HepG2 (cell line): ENCODE results near the gene EFNA2. TPM values are rescaled to one million over a fixed set of nuclear protein-coding genes. Genes with fewer than 3 reads are reported as not detected.
A peak's percentile ranks its signal among the peaks of the same experiment; 100 is the strongest.

Experiments
- ATAC-seq: fragments of 200-7000 bp; cut with Tn5 transposase; 3 replicates; pipeline ENCODE4 v1.9.1; 2020; ENCODE audit warnings: mild to moderate bottlenecking, moderate library complexity
- BruUV-seq: library from RNA; stranded (reverse); fragments of 400-500 nt; replicated peaks from 2 replicates; lab custom pipeline; 2021; lab: Mats Ljungman, UMichigan
- CTCF ChIA-PET: fragments of 300-600 bp; formaldehyde crosslinking; extraction: SDS; loops from one replicate; lab custom pipeline; 2021; ENCODE audit warnings: low total read pairs, inconsistent platforms, low intra/inter-chr PET ratio; lab: Yijun Ruan, JAX
- POLR2A ChIA-PET: fragments of 350-600 bp; sonication (Branson Sonifier 250); formaldehyde crosslinking; loops from one replicate; lab custom pipeline; 2020; ENCODE audit warnings: antibody characterized with exemption, inconsistent platforms; lab: Yijun Ruan, JAX
- DNase-seq: peaks from one replicate; pipeline ENCODE4 v3.0.0-alpha.2; 2015; ENCODE audit warnings: low spot score
- FAIRE-seq: peaks from 3 replicates; lab custom pipeline; 2011; peaks lifted over from hg19 to GRCh38; lab: Jason Lieb, UNC
- H2AFZ ChIP-seq: one replicate; pipeline ENCODE4 v1.6.1; 2011; ENCODE audit warnings: low read length, inconsistent platforms
- H3K27ac ChIP-seq: fragments of 300-600 bp; 3 replicates; pipeline ENCODE4 v1.8.0; 2011; ENCODE audit warnings: mixed run types, mild to moderate bottlenecking, mixed read lengths, low read length, inconsistent platforms; ENCODE audit not compliant: insufficient read depth; ENCODE audit errors: extremely low read length
- H3K27me3 ChIP-seq, 2 experiments: fragments of 200-600 bp in 1 of 2; 2 replicates in 1 of 2; 3 replicates in 1 of 2; pipeline versions ENCODE4 v1.6.0 to v1.8.0; 2011; ENCODE audit warnings: low read length in 2 of 2, mild to moderate bottlenecking in 2 of 2, moderate library complexity in 2 of 2, inconsistent platforms in 1 of 2; ENCODE audit not compliant: insufficient read depth in 2 of 2, control insufficient read depth in 1 of 2
- H3K36me3 ChIP-seq, 2 experiments: fragments of 200-600 bp in 1 of 2; replicated peaks in 1 of 2; 2 replicates in 1 of 2; 3 replicates in 1 of 2; pipeline versions ENCODE4 v1.5.1 to v1.8.0; 2011; ENCODE audit warnings: low read length in 2 of 2, inconsistent platforms in 1 of 2; ENCODE audit not compliant: insufficient read depth in 2 of 2, control insufficient read depth in 1 of 2
- H3K4me1 ChIP-seq: 2 replicates; pipeline ENCODE4 v1.5.1; 2012; ENCODE audit warnings: low read length, inconsistent platforms; ENCODE audit not compliant: insufficient read depth
- H3K4me2 ChIP-seq: 2 replicates; pipeline ENCODE4 v1.6.0; 2011; ENCODE audit warnings: low read depth, low read length, inconsistent platforms
- H3K4me3 ChIP-seq, 3 experiments: fragments of 200-600 bp in 1 of 3; sonication (generic), shearing (Covaris generic) in 1 of 3; replicated peaks in 1 of 3; 2 replicates each; pipeline ENCODE4 v1.5.1; 2011 to 2016; ENCODE audit warnings: low read length in 3 of 3, inconsistent platforms in 2 of 3, low read depth in 2 of 3, mild to moderate bottlenecking in 2 of 3, control low read depth in 1 of 3, mixed read lengths in 1 of 3; ENCODE audit not compliant: insufficient read depth in 1 of 3
- H3K79me2 ChIP-seq: one replicate; pipeline ENCODE4 v1.6.1; 2011; ENCODE audit warnings: low read length, inconsistent platforms; ENCODE audit not compliant: insufficient read depth
- H3K9ac ChIP-seq: 2 replicates; pipeline ENCODE4 v1.6.0; 2011; ENCODE audit warnings: mild to moderate bottlenecking, low read depth, low read length, inconsistent platforms; ENCODE audit not compliant: insufficient read depth
- H3K9me3 ChIP-seq: 2 replicates; pipeline ENCODE4 v1.5.1; 2012; ENCODE audit warnings: mild to moderate bottlenecking, low read length
- H4K20me1 ChIP-seq: 2 replicates; pipeline ENCODE4 v1.6.0; 2011; ENCODE audit warnings: inconsistent platforms, mild to moderate bottlenecking, low read length, moderate library complexity; ENCODE audit not compliant: insufficient read depth
- HMG20B ChIP-seq: conservative IDR thresholded peaks from 2 replicates; pipeline ENCODE4 v1.6.1; 2016; ENCODE audit warnings: missing genetic modification reagents, missing compliant biosample characterization
- LCORL ChIP-seq, 2 experiments: fragments of 450-650 bp in 1 of 2; sonication (generic) in 1 of 2; formaldehyde crosslinking in 1 of 2; IDR thresholded peaks; 2 replicates each; pipeline versions ENCODE4 v1.5.0 to v1.6.1; 2017 to 2020; ENCODE audit warnings: antibody characterized with exemption in 1 of 2, missing genetic modification reagents in 1 of 2
- YY1 ChIP-seq: IDR thresholded peaks from 2 replicates; pipeline ENCODE4 v1.6.1; 2011; ENCODE audit warnings: low read length, low read depth, moderate library complexity, mild to moderate bottlenecking; ENCODE audit not compliant: insufficient read depth, insufficient replicate concordance
- ZFX ChIP-seq: sonication (generic); formaldehyde crosslinking; IDR thresholded peaks from 2 replicates; pipeline ENCODE4 v1.4.0; 2020; ENCODE audit warnings: mild to moderate bottlenecking, low read depth, missing genetic modification reagents, moderate library complexity
- ZNF138 ChIP-seq: sonication (generic); formaldehyde crosslinking; IDR thresholded peaks from 2 replicates; pipeline ENCODE4 v1.5.0; 2020; ENCODE audit warnings: mild to moderate bottlenecking, low read depth, missing genetic modification reagents
- ZNF143 ChIP-seq: sonication (generic); formaldehyde crosslinking; IDR thresholded peaks from 2 replicates; pipeline ENCODE4 v1.4.0; 2020; ENCODE audit warnings: missing genetic modification reagents
- ZNF274 ChIP-seq: sonication (generic); formaldehyde crosslinking; IDR thresholded peaks from 2 replicates; pipeline ENCODE4 v1.5.1; 2020; ENCODE audit warnings: mild to moderate bottlenecking, missing genetic modification reagents
- ZNF317 ChIP-seq: sonication (generic); formaldehyde crosslinking; IDR thresholded peaks from 2 replicates; pipeline ENCODE4 v1.5.0; 2020; ENCODE audit warnings: mild to moderate bottlenecking, missing genetic modification reagents
- ZNF343 ChIP-seq: sonication (generic); formaldehyde crosslinking; IDR thresholded peaks from 2 replicates; pipeline ENCODE4 v1.4.0; 2020; ENCODE audit warnings: mild to moderate bottlenecking, missing genetic modification reagents
- ZNF460 ChIP-seq: sonication (generic); formaldehyde crosslinking; IDR thresholded peaks from 2 replicates; pipeline ENCODE4 v1.5.1; 2020; ENCODE audit warnings: missing genetic modification reagents, mild to moderate bottlenecking, borderline replicate concordance
- ZNF614 ChIP-seq: IDR thresholded peaks from 2 replicates; pipeline ENCODE4 v1.6.1; 2018; ENCODE audit warnings: missing biosample characterization, missing genetic modification reagents, inconsistent platforms, borderline replicate concordance
- WGBS: methylation state at CpG from one replicate; pipeline ENCODE4 v1.1.6; 2017; ENCODE audit warnings: low lambda C conversion rate; 5-methylcytosine and 5-hydroxymethylcytosine counted together
- in situ Hi-C: cut with HindIII; loops from 2 replicates; pipeline ENCODE4 v1.10.0; 2017; ENCODE audit warnings: low pct_unique_long_range_greater_than_20kb; ENCODE audit not compliant: extremely low pct_ligation_motif_present
- intact Hi-C: fragments of 100-400 bp; cut with micrococcal nuclease; formaldehyde crosslinking; loops from one replicate; pipeline ENCODE4 v1.10.0; 2022; ENCODE audit not compliant: unreplicated experiment
- polyA plus RNA-seq, 8 experiments: library from polyadenylated mRNA; depleted of rRNA in 3 of 8; stranded (reverse) in 7 of 8; unstranded in 1 of 8; fragments of >200 nt; fragmentation: Illumina TruSeq in 4 of 8; extraction: Trizol in 4 of 8; gene quantifications; 2 replicates each; pipeline versions ENCODE4 v1.2.1 to v1.2.3, GENCODE V29; 2011 to 2016; ENCODE audit warnings: low read depth in 4 of 8, missing spikeins in 1 of 8, mixed read lengths in 1 of 8; ENCODE audit not compliant: insufficient read depth in 1 of 8
- total RNA-seq, 5 experiments: library from RNA; depleted of rRNA; stranded (reverse); fragments of >200 nt; fragmentation: Illumina TruSeq; extraction: Trizol; gene quantifications; 2 replicates each; pipeline ENCODE4 v1.2.3, GENCODE V29; 2016; ENCODE audit warnings: low read depth in 1 of 5
- TF ChIP-seq, protein P1 (sequence below): sonication (generic); formaldehyde crosslinking; IDR thresholded peaks from 2 replicates; pipeline ENCODE4 v1.4.0; 2020; ENCODE audit warnings: missing genetic modification reagents
- TF ChIP-seq, protein P2 (sequence below): sonication (generic); formaldehyde crosslinking; IDR thresholded peaks from 2 replicates; pipeline ENCODE4 v1.5.0; 2020; ENCODE audit warnings: mild to moderate bottlenecking, missing genetic modification reagents
- TF ChIP-seq, protein P3 (sequence below): sonication (generic); formaldehyde crosslinking; IDR thresholded peaks from 2 replicates; pipeline ENCODE4 v1.5.1; 2020; ENCODE audit warnings: mild to moderate bottlenecking, missing genetic modification reagents
- TF ChIP-seq, protein P4 (sequence below): sonication (generic); formaldehyde crosslinking; IDR thresholded peaks from 2 replicates; pipeline ENCODE4; 2020; ENCODE audit warnings: missing genetic modification reagents, mild to moderate bottlenecking, borderline replicate concordance

Gene EFNA2
- total and polyA plus RNA-seq, 2 of the 13 experiments (the other 11 are each of a cell fraction or from before 2014, with no cell fraction given) = 6.0 to 9.9 TPM

DNA sequence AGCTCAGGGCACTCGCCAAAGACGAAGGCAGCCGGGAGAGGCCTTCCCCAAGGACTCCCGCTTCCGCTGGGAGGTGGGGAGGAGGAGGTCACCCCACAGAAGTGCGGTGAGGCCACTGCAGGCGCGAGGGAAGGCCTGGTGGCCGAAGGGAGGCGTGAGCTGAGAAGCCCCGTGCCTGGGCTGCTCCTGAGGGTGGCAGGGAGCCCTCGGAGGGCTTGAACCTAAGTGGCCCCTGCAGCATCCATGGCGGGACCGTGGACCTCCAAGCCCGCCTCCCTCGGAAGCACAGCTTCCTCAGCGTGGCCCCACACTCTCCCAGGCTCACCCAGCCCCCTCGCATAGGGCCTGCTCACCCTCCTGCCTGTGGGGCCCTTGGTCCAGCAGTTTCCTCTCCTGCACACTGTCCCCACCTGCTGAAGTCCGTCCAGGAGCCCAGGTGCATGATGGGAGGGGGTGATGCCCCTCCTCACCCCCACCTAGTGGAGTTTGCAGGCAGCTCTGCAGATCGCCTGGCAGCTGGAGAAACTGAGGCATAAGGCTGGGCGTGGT lies 25.9 kb downstream of the EFNA2 start:
- intact Hi-C loops (no loop called here), in situ Hi-C loops (no loop called here)
- no peaks in the 10 kb centered on the region for H3K79me2 ChIP-seq
- POLR2A ChIA-PET = interaction anchor here (0.7 to 1.6 kb wide), 7 partner anchors 7 to 63 kb away, joined by 3 to 5 read pairs (median 3); partner anchors contain the start of gene CIRBP
- FAIRE-seq (no peak), ATAC-seq (peak; percentile 24), DNase-seq (no peak)
- H3K27ac ChIP-seq = no peak overlapping the region
- no peaks in the 10 kb centered on the region for H4K20me1 ChIP-seq
- H3K4me3 ChIP-seq = peak overlapping the region in 2 of 3 experiments; percentile 1 to 47; a peak in 3 of 6 replicates
- no CpG with 5 or more reads among the region's 21 CpGs for whole genome bisulfite sequencing
- no TSS peak for BruUV-seq
- no peaks in the 10 kb centered on the region for H3K9me3 ChIP-seq
- H3K9ac ChIP-seq = 0 out of 2 replicates have a peak overlapping the region, but pooled peaks have one; percentile 5
- peaks cover 59% of the 10 kb centered on the region for H3K4me1 ChIP-seq
- peaks cover 3 to 32% of the 10 kb centered on the region in 2 experiments for H3K27me3 ChIP-seq
- CTCF ChIA-PET = no interaction called here
- H2AFZ ChIP-seq = no peak overlapping the region
- peak overlapping the region; percentile 70 for H3K4me2 ChIP-seq
- no peaks in the 10 kb centered on the region for H3K36me3 ChIP-seq
- TF ChIP-seq, protein P1, sequence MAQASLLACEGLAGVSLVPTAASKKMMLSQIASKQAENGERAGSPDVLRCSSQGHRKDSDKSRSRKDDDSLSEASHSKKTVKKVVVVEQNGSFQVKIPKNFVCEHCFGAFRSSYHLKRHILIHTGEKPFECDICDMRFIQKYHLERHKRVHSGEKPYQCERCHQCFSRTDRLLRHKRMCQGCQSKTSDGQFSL (CRISPR knock-in tag) = no peak
- TF ChIP-seq ZNF343 (CRISPR knock-in tag) = no peak
- peak; percentile 54 for TF ChIP-seq ZNF460 (CRISPR knock-in tag)
- TF ChIP-seq, protein P2, sequence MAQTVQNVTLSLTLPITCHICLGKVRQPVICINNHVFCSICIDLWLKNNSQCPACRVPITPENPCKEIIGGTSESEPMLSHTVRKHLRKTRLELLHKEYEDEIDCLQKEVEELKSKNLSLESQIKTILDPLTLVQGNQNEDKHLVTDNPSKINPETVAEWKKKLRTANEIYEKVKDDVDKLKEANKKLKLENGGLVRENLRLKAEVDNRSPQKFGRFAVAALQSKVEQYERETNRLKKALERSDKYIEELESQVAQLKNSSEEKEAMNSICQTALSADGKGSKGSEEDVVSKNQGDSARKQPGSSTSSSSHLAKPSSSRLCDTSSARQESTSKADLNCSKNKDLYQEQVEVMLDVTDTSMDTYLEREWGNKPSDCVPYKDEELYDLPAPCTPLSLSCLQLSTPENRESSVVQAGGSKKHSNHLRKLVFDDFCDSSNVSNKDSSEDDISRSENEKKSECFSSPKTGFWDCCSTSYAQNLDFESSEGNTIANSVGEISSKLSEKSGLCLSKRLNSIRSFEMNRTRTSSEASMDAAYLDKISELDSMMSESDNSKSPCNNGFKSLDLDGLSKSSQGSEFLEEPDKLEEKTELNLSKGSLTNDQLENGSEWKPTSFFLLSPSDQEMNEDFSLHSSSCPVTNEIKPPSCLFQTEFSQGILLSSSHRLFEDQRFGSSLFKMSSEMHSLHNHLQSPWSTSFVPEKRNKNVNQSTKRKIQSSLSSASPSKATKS = no peak
- TF ChIP-seq YY1 = no peak
- TF ChIP-seq, protein P3, sequence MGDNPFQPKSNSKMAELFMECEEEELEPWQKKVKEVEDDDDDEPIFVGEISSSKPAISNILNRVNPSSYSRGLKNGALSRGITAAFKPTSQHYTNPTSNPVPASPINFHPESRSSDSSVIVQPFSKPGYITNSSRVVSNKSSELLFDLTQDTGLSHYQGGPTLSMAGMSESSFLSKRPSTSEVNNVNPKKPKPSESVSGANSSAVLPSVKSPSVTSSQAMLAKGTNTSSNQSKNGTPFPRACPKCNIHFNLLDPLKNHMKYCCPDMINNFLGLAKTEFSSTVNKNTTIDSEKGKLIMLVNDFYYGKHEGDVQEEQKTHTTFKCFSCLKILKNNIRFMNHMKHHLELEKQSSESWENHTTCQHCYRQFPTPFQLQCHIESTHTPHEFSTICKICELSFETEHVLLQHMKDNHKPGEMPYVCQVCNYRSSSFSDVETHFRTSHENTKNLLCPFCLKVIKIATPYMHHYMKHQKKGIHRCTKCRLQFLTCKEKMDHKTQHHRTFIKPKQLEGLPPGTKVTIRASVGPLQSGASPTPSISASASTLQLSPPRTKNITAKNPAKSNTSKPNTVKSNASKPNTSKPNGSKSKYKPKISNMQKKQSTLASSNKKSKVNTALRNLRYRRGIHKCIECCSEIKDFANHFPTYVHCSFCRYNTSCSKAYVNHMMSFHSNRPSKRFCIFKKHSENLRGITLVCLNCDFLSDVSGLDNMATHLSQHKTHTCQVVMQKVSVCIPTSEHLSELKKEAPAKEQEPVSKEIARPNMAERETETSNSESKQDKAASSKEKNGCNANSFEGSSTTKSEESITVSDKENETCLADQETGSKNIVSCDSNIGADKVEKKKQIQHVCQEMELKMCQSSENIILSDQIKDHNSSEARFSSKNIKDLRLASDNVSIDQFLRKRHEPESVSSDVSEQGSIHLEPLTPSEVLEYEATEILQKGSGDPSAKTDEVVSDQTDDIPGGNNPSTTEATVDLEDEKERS (CRISPR knock-in tag) = no peak
- TF ChIP-seq ZFX (CRISPR knock-in tag) = peak; percentile 66
- no peak for TF ChIP-seq ZNF138
- TF ChIP-seq, protein P4, sequence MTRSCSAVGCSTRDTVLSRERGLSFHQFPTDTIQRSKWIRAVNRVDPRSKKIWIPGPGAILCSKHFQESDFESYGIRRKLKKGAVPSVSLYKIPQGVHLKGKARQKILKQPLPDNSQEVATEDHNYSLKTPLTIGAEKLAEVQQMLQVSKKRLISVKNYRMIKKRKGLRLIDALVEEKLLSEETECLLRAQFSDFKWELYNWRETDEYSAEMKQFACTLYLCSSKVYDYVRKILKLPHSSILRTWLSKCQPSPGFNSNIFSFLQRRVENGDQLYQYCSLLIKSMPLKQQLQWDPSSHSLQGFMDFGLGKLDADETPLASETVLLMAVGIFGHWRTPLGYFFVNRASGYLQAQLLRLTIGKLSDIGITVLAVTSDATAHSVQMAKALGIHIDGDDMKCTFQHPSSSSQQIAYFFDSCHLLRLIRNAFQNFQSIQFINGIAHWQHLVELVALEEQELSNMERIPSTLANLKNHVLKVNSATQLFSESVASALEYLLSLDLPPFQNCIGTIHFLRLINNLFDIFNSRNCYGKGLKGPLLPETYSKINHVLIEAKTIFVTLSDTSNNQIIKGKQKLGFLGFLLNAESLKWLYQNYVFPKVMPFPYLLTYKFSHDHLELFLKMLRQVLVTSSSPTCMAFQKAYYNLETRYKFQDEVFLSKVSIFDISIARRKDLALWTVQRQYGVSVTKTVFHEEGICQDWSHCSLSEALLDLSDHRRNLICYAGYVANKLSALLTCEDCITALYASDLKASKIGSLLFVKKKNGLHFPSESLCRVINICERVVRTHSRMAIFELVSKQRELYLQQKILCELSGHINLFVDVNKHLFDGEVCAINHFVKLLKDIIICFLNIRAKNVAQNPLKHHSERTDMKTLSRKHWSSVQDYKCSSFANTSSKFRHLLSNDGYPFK (CRISPR knock-in tag) = peak; percentile 48; the same call in 1 of the 2 replicates
- 0 out of 2 replicates have a peak, but pooled peaks have one; percentile 33 for TF ChIP-seq ZNF274 (CRISPR knock-in tag)
- TF ChIP-seq ZNF143 (CRISPR knock-in tag) = peak; percentile 82
- TF ChIP-seq ZNF614 (CRISPR knock-in tag) = no peak
- TF ChIP-seq HMG20B (CRISPR knock-in tag) = no peak
- no peak for TF ChIP-seq LCORL (IDR thresholded peaks at IDR 0.05)
- peak; percentile 59; the same call in 1 of the 2 replicates for TF ChIP-seq LCORL (CRISPR knock-in tag; IDR thresholded peaks at IDR 0.05)
- TF ChIP-seq ZNF317 (CRISPR knock-in tag) = no peak
